Vagina (tissue), 2 donors: ENCODE measurements around the gene TNNI2. TPM values are rescaled to one million over a fixed set of nuclear protein-coding genes. Genes with fewer than 3 reads are reported as not detected.
"Not testable (repeated sequence)": the region's sequence is repeated elsewhere in the genome, so short reads cannot be mapped to it uniquely, and the experiment has no call there.

ENCODE experiments used
- DNase-seq, 2 donors: peaks; one replicate each; pipeline ENCODE4 v3.0.0-alpha.2; 2017; ENCODE audit errors: extremely low spot score in 2 of 2
- H3K27ac ChIP-seq: fragments of 200-600 bp; sonication (generic); one replicate; pipeline ENCODE4 v1.5.1; 2019
- H3K27me3 ChIP-seq: fragments of 200-600 bp; sonication (generic); one replicate; pipeline ENCODE4 v1.5.1; 2019
- H3K36me3 ChIP-seq, 2 donors: fragments of 200-600 bp; sonication (generic); one replicate each; pipeline ENCODE4 v1.5.1; 2017 to 2019
- H3K4me1 ChIP-seq: fragments of 200-600 bp; sonication (generic); one replicate; pipeline ENCODE4 v1.5.1; 2019
- H3K4me3 ChIP-seq, 2 donors: fragments of 200-600 bp; sonication (generic); 1 replicate in 1 of 2; 2 replicates in 1 of 2; pipeline ENCODE4 v1.5.1; 2016 to 2019
- H3K9me3 ChIP-seq: fragments of 200-600 bp; sonication (generic); one replicate; pipeline ENCODE4 v1.5.1; 2019
- POLR2A ChIP-seq, 2 donors: fragments of 450-650 bp; IDR thresholded peaks; one replicate each; pipeline ENCODE4 v1.6.1; 2017; ENCODE audit warnings: antibody characterized with exemption in 2 of 2, mild to moderate bottlenecking in 2 of 2, moderate library complexity in 2 of 2
- POLR2AphosphoS5 ChIP-seq, 2 donors: sonication (generic); formaldehyde crosslinking; IDR thresholded peaks; one replicate each; pipeline ENCODE4 v1.9.0; 2017; ENCODE audit warnings: antibody characterized with exemption in 2 of 2, mild to moderate bottlenecking in 2 of 2, low read depth in 1 of 2; ENCODE audit not compliant: insufficient read depth in 1 of 2
- intact Hi-C: fragments of 100-400 bp; cut with DNase I; formaldehyde crosslinking; loops from one replicate; pipeline ENCODE4 v1.15.1; 2023
- total RNA-seq: library from RNA; depleted of rRNA; stranded (reverse); fragments of >200 nt; gene quantifications from one replicate; pipeline ENCODE4 v1.2.3, GENCODE V29; 2016
- TF ChIP-seq, protein P1 (sequence below), 3 experiments: fragments of 450-650 bp in 2 of 3; fragments of 200-600 bp in 1 of 3; sonication (generic) in 1 of 3; IDR thresholded peaks; one replicate each; pipeline ENCODE4 v1.5.1; 2017 to 2019; ENCODE audit warnings: antibody characterized with exemption in 3 of 3, mild to moderate bottlenecking in 2 of 3, moderate library complexity in 2 of 3

TNNI2 gene
- total RNA-seq, 1 donor from 2014 or later, result not detected

DNA sequence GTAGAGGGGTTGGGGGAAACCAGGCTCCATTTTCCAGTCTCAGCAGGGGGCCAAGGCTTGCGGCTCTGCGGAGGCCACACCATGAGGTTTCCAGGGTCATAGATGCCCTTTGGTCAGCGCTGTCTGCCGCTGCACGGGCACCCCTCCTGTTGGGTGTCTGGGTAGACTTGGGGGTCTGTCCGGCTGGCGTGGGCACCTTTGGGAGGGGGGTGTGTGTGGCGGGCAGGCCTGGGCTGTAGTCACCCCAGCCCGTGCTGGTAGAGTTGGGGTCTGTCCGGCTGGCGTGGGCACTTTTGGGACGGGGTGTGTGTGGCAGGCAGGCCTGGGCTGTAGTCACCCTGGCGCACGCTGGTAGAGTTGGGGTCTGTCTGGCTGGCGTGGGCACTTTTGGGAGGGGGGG lies 32.8 kb downstream of the TNNI2 start:
- intact Hi-C loops, result no loop called here
- Histone ChIP-seq H3K27ac (peak overlapping the region; percentile 96), H3K27me3 (no peaks in the 10 kb centered on the region), H3K36me3 (no peaks in the 10 kb centered on the region), H3K4me1 (peaks cover 91% of the 10 kb centered on the region), H3K4me3 (peak overlapping the region; percentile 47 to 50), H3K9me3 (no peaks in the 10 kb centered on the region)
- DNase-seq, result no peak
- TF ChIP-seq POLR2A (IDR thresholded peaks at IDR 0.05) (no peak), POLR2AphosphoS5 (IDR thresholded peaks at IDR 0.05; ENCODE audit: insufficient read depth in 1 of 2, low read depth in 1 of 2) (no peak)
- TF ChIP-seq, protein P1, sequence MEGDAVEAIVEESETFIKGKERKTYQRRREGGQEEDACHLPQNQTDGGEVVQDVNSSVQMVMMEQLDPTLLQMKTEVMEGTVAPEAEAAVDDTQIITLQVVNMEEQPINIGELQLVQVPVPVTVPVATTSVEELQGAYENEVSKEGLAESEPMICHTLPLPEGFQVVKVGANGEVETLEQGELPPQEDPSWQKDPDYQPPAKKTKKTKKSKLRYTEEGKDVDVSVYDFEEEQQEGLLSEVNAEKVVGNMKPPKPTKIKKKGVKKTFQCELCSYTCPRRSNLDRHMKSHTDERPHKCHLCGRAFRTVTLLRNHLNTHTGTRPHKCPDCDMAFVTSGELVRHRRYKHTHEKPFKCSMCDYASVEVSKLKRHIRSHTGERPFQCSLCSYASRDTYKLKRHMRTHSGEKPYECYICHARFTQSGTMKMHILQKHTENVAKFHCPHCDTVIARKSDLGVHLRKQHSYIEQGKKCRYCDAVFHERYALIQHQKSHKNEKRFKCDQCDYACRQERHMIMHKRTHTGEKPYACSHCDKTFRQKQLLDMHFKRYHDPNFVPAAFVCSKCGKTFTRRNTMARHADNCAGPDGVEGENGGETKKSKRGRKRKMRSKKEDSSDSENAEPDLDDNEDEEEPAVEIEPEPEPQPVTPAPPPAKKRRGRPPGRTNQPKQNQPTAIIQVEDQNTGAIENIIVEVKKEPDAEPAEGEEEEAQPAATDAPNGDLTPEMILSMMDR (IDR thresholded peaks at IDR 0.05), result no peak

DNA sequence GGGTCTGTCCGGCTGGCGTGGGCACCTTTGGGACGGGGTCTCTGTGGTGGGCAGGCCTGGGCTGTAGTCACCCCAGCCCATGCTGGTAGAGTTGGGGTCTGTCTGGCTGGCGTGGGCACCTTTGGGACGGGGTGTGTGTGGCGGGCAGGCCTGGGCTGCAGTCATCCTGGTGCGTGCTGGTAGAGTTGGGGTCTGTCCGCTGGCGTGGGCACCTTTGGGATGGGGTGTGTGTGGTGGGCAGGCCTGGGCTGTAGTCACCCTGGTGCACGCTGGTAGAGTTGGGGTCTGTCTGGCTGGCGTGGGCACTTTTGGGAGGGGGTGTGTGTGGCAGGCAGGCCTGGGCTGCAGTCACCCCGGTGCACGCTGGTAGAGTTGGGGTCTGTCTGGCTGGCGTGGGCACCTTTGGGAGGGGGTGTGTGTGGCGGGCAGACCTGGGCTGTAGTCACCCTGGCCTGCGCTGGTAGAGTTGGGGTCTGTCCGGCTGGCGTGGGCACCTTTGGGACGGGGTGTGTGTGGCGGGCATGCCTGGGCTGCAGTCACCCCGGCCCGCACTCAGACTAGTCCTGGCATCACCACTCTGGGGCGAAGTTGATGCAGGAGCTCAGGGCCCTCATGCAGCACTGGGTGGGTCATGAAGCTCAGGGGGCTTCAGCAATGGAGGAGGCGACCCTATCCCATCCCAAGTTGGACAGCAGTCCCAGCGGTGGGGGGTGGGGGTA lies 33.6 kb downstream of the TNNI2 start:
- no peak for DNase-seq
- Histone ChIP-seq H3K27me3 (no peaks in the 10 kb centered on the region), H3K36me3 (no peaks in the 10 kb centered on the region), H3K27ac (peak overlapping the region; percentile 96), H3K9me3 (no peaks in the 10 kb centered on the region), H3K4me1 (peaks cover 92% of the 10 kb centered on the region), H3K4me3 (peak overlapping the region; percentile 26 to 50)
- intact Hi-C loops, result no loop called here
- no peak for TF ChIP-seq POLR2AphosphoS5 (IDR thresholded peaks at IDR 0.05; ENCODE audit: insufficient read depth in 1 of 2, low read depth in 1 of 2)
- TF ChIP-seq POLR2A (IDR thresholded peaks at IDR 0.05), result no peak
- TF ChIP-seq, protein P1 (IDR thresholded peaks at IDR 0.05), result no peak

DNA sequence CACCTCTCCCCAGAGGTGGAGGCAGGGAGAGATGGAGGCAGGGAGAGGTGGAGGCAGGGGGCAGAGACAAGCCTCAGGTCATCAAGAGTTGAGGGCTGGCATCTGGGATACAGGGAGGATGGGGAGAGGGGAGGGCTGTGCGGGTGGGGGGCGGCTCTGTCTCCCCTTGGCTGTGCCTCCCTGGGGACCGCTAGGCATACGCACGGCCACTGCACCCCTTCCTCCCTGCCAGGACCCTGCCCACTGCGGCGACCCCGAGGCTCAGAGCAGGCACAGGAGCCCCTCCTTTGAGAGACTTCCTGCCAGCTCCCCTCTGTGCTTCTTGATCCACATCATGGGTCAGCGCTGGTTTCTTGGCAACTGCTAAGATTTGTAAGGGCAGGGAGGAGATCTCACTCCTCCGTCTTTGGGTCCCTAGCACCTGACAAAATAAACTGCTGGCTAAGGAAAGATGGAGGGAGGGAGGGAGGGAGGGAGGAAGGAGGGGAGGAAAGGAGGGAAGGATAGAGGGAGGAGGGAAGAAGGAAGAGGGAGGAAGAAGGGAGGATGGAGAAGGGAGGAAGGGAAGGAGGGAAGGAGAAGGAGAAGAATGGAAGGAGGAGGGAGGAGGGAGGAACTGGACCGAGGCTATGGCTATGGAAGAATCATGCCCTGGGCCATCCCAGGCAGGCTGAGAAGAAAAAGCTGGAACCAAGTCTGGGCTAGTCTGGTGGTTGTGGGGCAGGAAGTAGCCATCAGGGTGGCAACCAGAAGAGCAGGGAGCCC lies 34.4 kb downstream of the TNNI2 start:
- Histone ChIP-seq H3K4me1 (peaks cover 92% of the 10 kb centered on the region), H3K27ac (peak overlapping the region; percentile 96), H3K4me3 (peak overlapping the region; percentile 26 to 50), H3K36me3 (no peaks in the 10 kb centered on the region), H3K9me3 (no peaks in the 10 kb centered on the region), H3K27me3 (no peaks in the 10 kb centered on the region)
- DNase-seq, result no peak
- intact Hi-C loops, result no loop called here
- TF ChIP-seq, protein P1 (IDR thresholded peaks at IDR 0.05), result no peak
- TF ChIP-seq POLR2A (IDR thresholded peaks at IDR 0.05), result no peak
- no peak for TF ChIP-seq POLR2AphosphoS5 (IDR thresholded peaks at IDR 0.05; ENCODE audit: insufficient read depth in 1 of 2, low read depth in 1 of 2)

DNA sequence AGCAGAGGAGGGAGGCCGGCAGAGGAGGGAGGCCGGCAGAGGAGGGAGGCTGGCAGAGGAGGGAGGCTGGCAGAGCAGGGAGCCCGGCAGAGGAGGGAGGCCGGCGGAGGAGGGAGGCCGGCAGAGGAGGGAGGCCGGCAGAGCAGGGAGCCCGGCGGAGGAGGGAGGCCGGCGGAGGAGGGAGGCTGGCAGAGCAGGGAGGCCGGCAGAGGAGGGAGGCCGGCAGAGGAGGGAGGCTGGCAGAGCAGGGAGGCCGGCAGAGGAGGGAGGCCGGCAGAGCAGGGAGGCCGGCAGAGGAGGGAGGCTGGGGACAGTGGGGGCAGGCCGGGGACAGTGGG lies 35.0 kb downstream of the TNNI2 start:
- intact Hi-C loops, H3K4me3 ChIP-seq, H3K27me3 ChIP-seq: not testable (repeated sequence)

DNA sequence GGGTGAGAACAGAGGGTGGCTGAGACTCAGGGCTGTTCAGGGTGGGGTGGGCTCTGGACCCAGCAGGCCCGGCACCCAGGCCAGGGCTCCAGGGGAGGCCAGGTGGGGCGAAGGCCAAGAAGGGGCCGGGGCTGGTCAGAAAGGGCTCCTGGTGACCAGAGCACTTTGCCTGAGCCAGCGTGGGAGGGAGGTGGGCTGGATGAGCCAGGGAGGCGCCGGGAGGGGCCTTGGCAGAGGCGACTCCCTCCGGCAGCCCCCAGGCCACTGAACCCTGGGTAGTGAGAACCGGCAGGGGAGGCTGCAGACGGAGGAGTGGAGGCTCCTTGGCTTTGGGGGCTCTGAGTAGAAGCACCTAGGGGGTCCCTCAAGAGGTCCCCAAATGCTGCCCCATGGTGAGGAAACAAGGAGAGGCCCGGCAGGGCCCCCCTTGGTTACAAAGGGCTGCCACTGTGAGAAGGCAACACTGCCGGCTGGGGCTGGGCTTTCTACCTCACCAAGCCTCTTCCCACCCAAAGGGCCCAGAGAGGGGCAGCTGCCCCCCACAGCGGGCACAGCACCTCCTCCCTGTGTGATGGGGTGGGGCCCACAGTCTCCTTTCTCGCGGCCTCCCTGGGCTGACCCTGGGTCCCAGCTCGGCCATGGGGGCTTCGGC lies 35.8 kb downstream of the TNNI2 start:
- intact Hi-C loops, H3K9me3 ChIP-seq, H3K27me3 ChIP-seq, DNase-seq, H3K4me3 ChIP-seq, H3K36me3 ChIP-seq: not testable (repeated sequence)
- peaks cover 93% of the 10 kb centered on the region for H3K4me1 ChIP-seq
- H3K27ac ChIP-seq, result peak overlapping the region; percentile 96

More for the DNA sequence above, 35.0 kb downstream of the TNNI2 start:
- not testable (repeated sequence) for H3K9me3 ChIP-seq, H3K36me3 ChIP-seq, DNase-seq
- Histone ChIP-seq H3K4me1 (peaks cover 92% of the 10 kb centered on the region), H3K27ac (peak overlapping the region; percentile 96)
